ENCODE results near the gene TM2D3.

DNA sequence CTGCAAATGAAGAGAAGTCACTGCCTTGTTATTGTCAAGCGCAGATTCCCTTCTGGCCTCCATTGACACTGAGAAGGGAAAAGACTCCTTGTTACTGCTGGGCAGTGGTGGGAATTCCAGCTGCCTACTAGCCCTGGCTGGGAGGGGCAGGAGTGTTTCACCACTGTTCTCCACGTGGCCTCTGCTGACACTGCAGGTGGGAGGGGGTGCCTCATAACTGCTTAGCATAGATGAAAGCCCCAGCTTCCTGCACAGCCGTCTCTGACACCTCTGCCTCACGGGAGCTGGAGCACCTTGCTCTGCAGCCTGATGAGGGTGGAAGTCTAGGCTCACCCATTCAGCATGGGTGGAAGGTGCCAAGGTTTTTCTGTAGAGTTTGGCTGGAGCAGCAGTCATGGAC, 52.1 kb downstream of the TM2D3 start:
- no peak for TF ChIP-seq POLR2AphosphoS5 (IDR thresholded peaks at IDR 0.05; ENCODE audit: low read depth, low read length)
- no peak for TF ChIP-seq TCF7L2 (IDR thresholded peaks at IDR 0.05; ENCODE audit: borderline replicate concordance, extremely low read depth, insufficient read depth, insufficient read length)
- TF ChIP-seq, protein P1, sequence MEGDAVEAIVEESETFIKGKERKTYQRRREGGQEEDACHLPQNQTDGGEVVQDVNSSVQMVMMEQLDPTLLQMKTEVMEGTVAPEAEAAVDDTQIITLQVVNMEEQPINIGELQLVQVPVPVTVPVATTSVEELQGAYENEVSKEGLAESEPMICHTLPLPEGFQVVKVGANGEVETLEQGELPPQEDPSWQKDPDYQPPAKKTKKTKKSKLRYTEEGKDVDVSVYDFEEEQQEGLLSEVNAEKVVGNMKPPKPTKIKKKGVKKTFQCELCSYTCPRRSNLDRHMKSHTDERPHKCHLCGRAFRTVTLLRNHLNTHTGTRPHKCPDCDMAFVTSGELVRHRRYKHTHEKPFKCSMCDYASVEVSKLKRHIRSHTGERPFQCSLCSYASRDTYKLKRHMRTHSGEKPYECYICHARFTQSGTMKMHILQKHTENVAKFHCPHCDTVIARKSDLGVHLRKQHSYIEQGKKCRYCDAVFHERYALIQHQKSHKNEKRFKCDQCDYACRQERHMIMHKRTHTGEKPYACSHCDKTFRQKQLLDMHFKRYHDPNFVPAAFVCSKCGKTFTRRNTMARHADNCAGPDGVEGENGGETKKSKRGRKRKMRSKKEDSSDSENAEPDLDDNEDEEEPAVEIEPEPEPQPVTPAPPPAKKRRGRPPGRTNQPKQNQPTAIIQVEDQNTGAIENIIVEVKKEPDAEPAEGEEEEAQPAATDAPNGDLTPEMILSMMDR (IDR thresholded peaks at IDR 0.05 in 2 of 3, conservative IDR thresholded peaks at IDR 0.05 in 1 of 3; ENCODE audit: borderline replicate concordance in 1 of 3, insufficient read depth in 1 of 3, low read depth in 2 of 3, low read length in 2 of 3): no peak
- TF ChIP-seq, protein P2, sequence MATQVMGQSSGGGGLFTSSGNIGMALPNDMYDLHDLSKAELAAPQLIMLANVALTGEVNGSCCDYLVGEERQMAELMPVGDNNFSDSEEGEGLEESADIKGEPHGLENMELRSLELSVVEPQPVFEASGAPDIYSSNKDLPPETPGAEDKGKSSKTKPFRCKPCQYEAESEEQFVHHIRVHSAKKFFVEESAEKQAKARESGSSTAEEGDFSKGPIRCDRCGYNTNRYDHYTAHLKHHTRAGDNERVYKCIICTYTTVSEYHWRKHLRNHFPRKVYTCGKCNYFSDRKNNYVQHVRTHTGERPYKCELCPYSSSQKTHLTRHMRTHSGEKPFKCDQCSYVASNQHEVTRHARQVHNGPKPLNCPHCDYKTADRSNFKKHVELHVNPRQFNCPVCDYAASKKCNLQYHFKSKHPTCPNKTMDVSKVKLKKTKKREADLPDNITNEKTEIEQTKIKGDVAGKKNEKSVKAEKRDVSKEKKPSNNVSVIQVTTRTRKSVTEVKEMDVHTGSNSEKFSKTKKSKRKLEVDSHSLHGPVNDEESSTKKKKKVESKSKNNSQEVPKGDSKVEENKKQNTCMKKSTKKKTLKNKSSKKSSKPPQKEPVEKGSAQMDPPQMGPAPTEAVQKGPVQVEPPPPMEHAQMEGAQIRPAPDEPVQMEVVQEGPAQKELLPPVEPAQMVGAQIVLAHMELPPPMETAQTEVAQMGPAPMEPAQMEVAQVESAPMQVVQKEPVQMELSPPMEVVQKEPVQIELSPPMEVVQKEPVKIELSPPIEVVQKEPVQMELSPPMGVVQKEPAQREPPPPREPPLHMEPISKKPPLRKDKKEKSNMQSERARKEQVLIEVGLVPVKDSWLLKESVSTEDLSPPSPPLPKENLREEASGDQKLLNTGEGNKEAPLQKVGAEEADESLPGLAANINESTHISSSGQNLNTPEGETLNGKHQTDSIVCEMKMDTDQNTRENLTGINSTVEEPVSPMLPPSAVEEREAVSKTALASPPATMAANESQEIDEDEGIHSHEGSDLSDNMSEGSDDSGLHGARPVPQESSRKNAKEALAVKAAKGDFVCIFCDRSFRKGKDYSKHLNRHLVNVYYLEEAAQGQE (IDR thresholded peaks at IDR 0.05; ENCODE audit: low read depth): no peak
- TF ChIP-seq POLR2A (IDR thresholded peaks at IDR 0.05; ENCODE audit: borderline replicate concordance, extremely low read depth, insufficient read depth, insufficient read length): no peak
- no peak for TF ChIP-seq YY1 (IDR thresholded peaks at IDR 0.05; ENCODE audit: extremely low read depth, insufficient replicate concordance, low read depth, low read length)
- no peak for TF ChIP-seq SP1 (IDR thresholded peaks at IDR 0.05; ENCODE audit: low read depth)
- TF ChIP-seq EZH2 (IDR thresholded peaks at IDR 0.05): no peak
- TF ChIP-seq, protein P3, sequence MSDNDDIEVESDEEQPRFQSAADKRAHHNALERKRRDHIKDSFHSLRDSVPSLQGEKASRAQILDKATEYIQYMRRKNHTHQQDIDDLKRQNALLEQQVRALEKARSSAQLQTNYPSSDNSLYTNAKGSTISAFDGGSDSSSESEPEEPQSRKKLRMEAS (IDR thresholded peaks at IDR 0.05): no peak
- TF ChIP-seq, protein P4, sequence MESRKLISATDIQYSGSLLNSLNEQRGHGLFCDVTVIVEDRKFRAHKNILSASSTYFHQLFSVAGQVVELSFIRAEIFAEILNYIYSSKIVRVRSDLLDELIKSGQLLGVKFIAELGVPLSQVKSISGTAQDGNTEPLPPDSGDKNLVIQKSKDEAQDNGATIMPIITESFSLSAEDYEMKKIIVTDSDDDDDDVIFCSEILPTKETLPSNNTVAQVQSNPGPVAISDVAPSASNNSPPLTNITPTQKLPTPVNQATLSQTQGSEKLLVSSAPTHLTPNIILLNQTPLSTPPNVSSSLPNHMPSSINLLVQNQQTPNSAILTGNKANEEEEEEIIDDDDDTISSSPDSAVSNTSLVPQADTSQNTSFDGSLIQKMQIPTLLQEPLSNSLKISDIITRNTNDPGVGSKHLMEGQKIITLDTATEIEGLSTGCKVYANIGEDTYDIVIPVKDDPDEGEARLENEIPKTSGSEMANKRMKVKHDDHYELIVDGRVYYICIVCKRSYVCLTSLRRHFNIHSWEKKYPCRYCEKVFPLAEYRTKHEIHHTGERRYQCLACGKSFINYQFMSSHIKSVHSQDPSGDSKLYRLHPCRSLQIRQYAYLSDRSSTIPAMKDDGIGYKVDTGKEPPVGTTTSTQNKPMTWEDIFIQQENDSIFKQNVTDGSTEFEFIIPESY (IDR thresholded peaks at IDR 0.05; ENCODE audit: extremely low read depth, insufficient replicate concordance, low read length): no peak
- no peak for TF ChIP-seq EZH2phosphoT487 (IDR thresholded peaks at IDR 0.05; ENCODE audit: borderline replicate concordance)
- TF ChIP-seq EGR1 (IDR thresholded peaks at IDR 0.05; ENCODE audit: low read depth): no peak
- TF ChIP-seq RAD21 (IDR thresholded peaks at IDR 0.05; ENCODE audit: low read depth): no peak

Measured in HCT116 (cell line).